IMR-90 (cell line): Measurements from ENCODE around the gene HDDC2. TPM values are rescaled to one million over a fixed set of nuclear protein-coding genes. Genes with fewer than 3 reads are reported as not detected.

Experiments
- ATAC-seq: fragments of 200-7000 bp; cut with Tn5 transposase; 2 replicates; pipeline ENCODE4 v1.9.1; 2020; ENCODE audit warnings: low read depth, mild to moderate bottlenecking, moderate library complexity
- BruUV-seq: library from RNA; stranded (reverse); fragments of 400-500 nt; replicated peaks from 2 replicates; lab custom pipeline; 2021; lab: Mats Ljungman, UMichigan
- CTCF ChIA-PET: fragments of 300-600 bp; formaldehyde crosslinking; extraction: SDS; loops from one replicate; lab custom pipeline; 2021; ENCODE audit warnings: antibody characterized with exemption; lab: Yijun Ruan, JAX
- POLR2A ChIA-PET: fragments of 300-600 bp; sonication (Branson Sonifier 250); formaldehyde crosslinking; loops from one replicate; lab custom pipeline; 2022; ENCODE audit warnings: antibody characterized with exemption; ENCODE audit not compliant: unreplicated experiment; lab: Charles Lee
- DNase-seq: peaks from one replicate; pipeline ENCODE4 v3.0.0; 2013
- H2AFZ ChIP-seq: replicated peaks from 2 replicates; pipeline ENCODE3; 2013; ENCODE audit warnings: low read length, mild to moderate bottlenecking; ENCODE audit not compliant: poor library complexity
- H2AK5ac ChIP-seq: 2 replicates; pipeline ENCODE4 v1.6.1; 2013; ENCODE audit warnings: low read depth, low read length, inconsistent platforms
- H2AK9ac ChIP-seq: replicated peaks from 2 replicates; pipeline ENCODE3; 2013; ENCODE audit warnings: mild to moderate bottlenecking, low read depth, low read length, moderate library complexity; ENCODE audit not compliant: poor library complexity
- H2BK120ac ChIP-seq: 2 replicates; pipeline ENCODE4 v1.6.1; 2013; ENCODE audit warnings: low read depth, low read length, inconsistent platforms
- H2BK15ac ChIP-seq: 3 replicates; pipeline ENCODE4 v1.6.1; 2013; ENCODE audit warnings: low read depth, low read length, inconsistent platforms
- H2BK20ac ChIP-seq: 2 replicates; pipeline ENCODE4 v1.6.1; 2013; ENCODE audit warnings: low read depth, mild to moderate bottlenecking, inconsistent platforms, low read length, moderate library complexity
- H2BK5ac ChIP-seq: 2 replicates; pipeline ENCODE4 v1.6.1; 2013; ENCODE audit warnings: mild to moderate bottlenecking, low read depth, low read length, inconsistent platforms; ENCODE audit not compliant: poor library complexity, severe bottlenecking
- H3K14ac ChIP-seq: replicated peaks from 2 replicates; pipeline ENCODE4 v1.6.1; 2013; ENCODE audit warnings: low read depth, low read length, inconsistent platforms
- H3K18ac ChIP-seq: 2 replicates; pipeline ENCODE4 v1.6.1; 2013; ENCODE audit warnings: low read depth, low read length, control low read depth
- H3K23ac ChIP-seq: 2 replicates; pipeline ENCODE4 v1.6.1; 2013; ENCODE audit warnings: low read depth, low read length, inconsistent platforms
- H3K27ac ChIP-seq: 2 replicates; pipeline ENCODE4 v1.5.1; 2013; ENCODE audit warnings: mild to moderate bottlenecking, control low read depth, low read length; ENCODE audit not compliant: insufficient read depth
- H3K27me3 ChIP-seq: 2 replicates; pipeline ENCODE4 v1.6.1; 2013; ENCODE audit warnings: low read length; ENCODE audit not compliant: control insufficient read depth, insufficient read depth
- H3K36me3 ChIP-seq: 2 replicates; pipeline ENCODE4 v1.6.1; 2013; ENCODE audit warnings: low read length, mixed read lengths; ENCODE audit not compliant: control insufficient read depth, insufficient read depth
- H3K4ac ChIP-seq: 2 replicates; pipeline ENCODE4 v1.6.1; 2013; ENCODE audit warnings: low read depth, low read length, inconsistent platforms
- H3K4me1 ChIP-seq: 2 replicates; pipeline ENCODE4 v1.6.1; 2013; ENCODE audit warnings: low read length, mixed read lengths; ENCODE audit not compliant: control insufficient read depth, insufficient read depth
- H3K4me2 ChIP-seq: 2 replicates; pipeline ENCODE4 v1.6.1; 2013; ENCODE audit warnings: low read depth, mild to moderate bottlenecking, control low read depth, low read length, moderate library complexity
- H3K4me3 ChIP-seq: 2 replicates; pipeline ENCODE4 v1.5.1; 2013; ENCODE audit warnings: low read depth, mild to moderate bottlenecking, control low read depth, low read length, moderate library complexity; ENCODE audit not compliant: insufficient read depth
- H3K56ac ChIP-seq: 2 replicates; pipeline ENCODE4 v1.6.1; 2013; ENCODE audit warnings: low read length, inconsistent platforms; ENCODE audit not compliant: insufficient read depth; ENCODE audit errors: extremely low read depth
- H3K79me1 ChIP-seq, 2 experiments: 2 replicates each; pipeline ENCODE4 v1.6.1; 2013; ENCODE audit warnings: low read length in 2 of 2, inconsistent platforms in 1 of 2, low read depth in 1 of 2
- H3K9ac ChIP-seq: 2 replicates; pipeline ENCODE4 v1.6.1; 2013; ENCODE audit warnings: low read depth, low read length, control low read depth
- H3K9me1 ChIP-seq: 2 replicates; pipeline ENCODE4 v1.6.1; 2013; ENCODE audit warnings: low read length, inconsistent platforms; ENCODE audit not compliant: insufficient read depth
- H3K9me3 ChIP-seq: 2 replicates; pipeline ENCODE4 v1.6.1; 2013; ENCODE audit warnings: low read length; ENCODE audit not compliant: control insufficient read depth, insufficient read depth
- H4K20me1 ChIP-seq: 2 replicates; pipeline ENCODE4 v1.6.1; 2013; ENCODE audit warnings: low read length, inconsistent platforms; ENCODE audit not compliant: insufficient read depth
- H4K5ac ChIP-seq: 2 replicates; pipeline ENCODE4 v1.6.1; 2013; ENCODE audit warnings: mild to moderate bottlenecking, low read depth, low read length, control low read depth
- H4K8ac ChIP-seq, 2 experiments: 2 replicates each; pipeline ENCODE4 v1.6.1; 2013; ENCODE audit warnings: low read depth in 2 of 2, low read length in 2 of 2, control low read depth in 1 of 2, inconsistent platforms in 1 of 2
- H4K91ac ChIP-seq: 2 replicates; pipeline ENCODE4 v1.6.1; 2013; ENCODE audit warnings: low read depth, low read length, inconsistent platforms; ENCODE audit not compliant: insufficient read depth
- BHLHE40 ChIP-seq: fragments of 150-350 bp; IDR thresholded peaks from 2 replicates; pipeline ENCODE4 v1.6.1; 2016; ENCODE audit warnings: mild to moderate bottlenecking, low read depth, low read length
- CEBPB ChIP-seq: IDR thresholded peaks from 2 replicates; pipeline ENCODE4 v1.6.1; 2012; ENCODE audit warnings: low read depth, low read length, improper control_type of control experiment
- CHD1 ChIP-seq: IDR thresholded peaks from 2 replicates; pipeline ENCODE4 v1.6.1; 2012; ENCODE audit warnings: low read depth, low read length, improper control_type of control experiment
- CTCF ChIP-seq: conservative IDR thresholded peaks from 2 replicates; pipeline ENCODE4 v1.5.1; 2012; ENCODE audit warnings: mild to moderate bottlenecking, low read depth, low read length, improper control_type of control experiment
- ELK1 ChIP-seq: fragments of 150-350 bp; IDR thresholded peaks from 2 replicates; pipeline ENCODE4 v1.6.1; 2016; ENCODE audit warnings: low read depth, mild to moderate bottlenecking, low read length, moderate library complexity, borderline replicate concordance
- FOS ChIP-seq: fragments of 150-350 bp; IDR thresholded peaks from 2 replicates; pipeline ENCODE4 v1.6.1; 2016; ENCODE audit warnings: low read depth, low read length
- MAFK ChIP-seq: IDR thresholded peaks from 2 replicates; pipeline ENCODE4 v1.6.1; 2012; ENCODE audit warnings: low read depth, low read length, improper control_type of control experiment
- MAZ ChIP-seq: IDR thresholded peaks from 2 replicates; pipeline ENCODE4 v1.6.1; 2012; ENCODE audit warnings: low read depth, mild to moderate bottlenecking, low read length, improper control_type of control experiment, moderate library complexity, borderline replicate concordance
- MXI1 ChIP-seq: IDR thresholded peaks from 2 replicates; pipeline ENCODE4 v1.6.1; 2012; ENCODE audit warnings: low read depth, mild to moderate bottlenecking, low read length, moderate library complexity, borderline replicate concordance
- NFE2L2 ChIP-seq: fragments of 150-350 bp; IDR thresholded peaks from 2 replicates; pipeline ENCODE4 v1.6.1; 2016; ENCODE audit warnings: low read depth, mild to moderate bottlenecking, low read length
- POLR2A ChIP-seq: IDR thresholded peaks from 2 replicates; pipeline ENCODE4 v1.6.1; 2012; ENCODE audit warnings: mild to moderate bottlenecking, low read depth, low read length
- RAD21 ChIP-seq: IDR thresholded peaks from 2 replicates; pipeline ENCODE4 v1.6.1; 2012; ENCODE audit warnings: low read length, improper control_type of control experiment
- RCOR1 ChIP-seq: IDR thresholded peaks from 2 replicates; pipeline ENCODE4 v1.6.1; 2012; ENCODE audit warnings: mild to moderate bottlenecking, low read length, improper control_type of control experiment; ENCODE audit not compliant: insufficient replicate concordance
- RFX5 ChIP-seq: IDR thresholded peaks from 2 replicates; pipeline ENCODE4 v1.8.0; 2012; ENCODE audit warnings: low read depth, mild to moderate bottlenecking, low read length, moderate library complexity
- SMC3 ChIP-seq: fragments of 150-350 bp; IDR thresholded peaks from 2 replicates; pipeline ENCODE4 v1.6.1; 2016; ENCODE audit warnings: low read depth, mild to moderate bottlenecking, antibody characterized with exemption, low read length, moderate library complexity
- WGBS, 2 experiments: methylation state at CpG; one replicate each; pipeline versions ENCODE4 v1.1.5 to v1.1.7; 2013; ENCODE audit warnings: missing lambda C conversion rate in 2 of 2; ENCODE audit not compliant: insufficient read length in 1 of 2; ENCODE audit errors: extremely low coverage in 2 of 2; 5-methylcytosine and 5-hydroxymethylcytosine counted together
- dilution Hi-C: fragments of 300-500 bp; cut with HindIII; formaldehyde crosslinking; loops from one replicate; pipeline ENCODE4 v1.14.3; 2018; ENCODE audit warnings: low sequenced_read_pairs; ENCODE audit not compliant: unreplicated experiment
- in situ Hi-C: fragments of 300-500 bp; cut with MboI; formaldehyde crosslinking; loops from 3 replicates; pipeline ENCODE4 v1.14.3; 2019; ENCODE audit warnings: low sequenced_read_pairs, inconsistent platforms, mixed read lengths
- intact Hi-C: fragments of 100-400 bp; cut with micrococcal nuclease; formaldehyde crosslinking; loops from 2 replicates; pipeline ENCODE4 v1.10.0; 2022
- polyA plus RNA-seq, 3 experiments: library from polyadenylated mRNA; depleted of rRNA; stranded (reverse); fragments of >200 nt; gene quantifications; 2 replicates each; pipeline ENCODE4 v1.2.3, GENCODE V29; 2012; ENCODE audit warnings: low replicate concordance in 1 of 3
- total RNA-seq: library from RNA; depleted of rRNA; stranded (reverse); fragments of >200 nt; gene quantifications from 2 replicates; pipeline ENCODE4 v1.2.3, GENCODE V29; 2012
- TF ChIP-seq, protein P1 (sequence below): fragments of 150-350 bp; IDR thresholded peaks from 2 replicates; pipeline ENCODE4 v1.6.1; 2017; ENCODE audit warnings: mild to moderate bottlenecking, antibody characterized with exemption, low read length, low read depth

Gene HDDC2
- total and polyA plus RNA-seq, 2 of the 4 experiments (the other 2 are of a cell fraction), result 40.9 to 68.6 TPM

GRCh38 chr6:125271486-125272159, 30.1 kb downstream of the HDDC2 start:
- TF ChIP-seq FOS, result no peak
- TF ChIP-seq NFE2L2, result no peak
- TF ChIP-seq, protein P1, sequence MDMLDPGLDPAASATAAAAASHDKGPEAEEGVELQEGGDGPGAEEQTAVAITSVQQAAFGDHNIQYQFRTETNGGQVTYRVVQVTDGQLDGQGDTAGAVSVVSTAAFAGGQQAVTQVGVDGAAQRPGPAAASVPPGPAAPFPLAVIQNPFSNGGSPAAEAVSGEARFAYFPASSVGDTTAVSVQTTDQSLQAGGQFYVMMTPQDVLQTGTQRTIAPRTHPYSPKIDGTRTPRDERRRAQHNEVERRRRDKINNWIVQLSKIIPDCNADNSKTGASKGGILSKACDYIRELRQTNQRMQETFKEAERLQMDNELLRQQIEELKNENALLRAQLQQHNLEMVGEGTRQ, result no peak
- TF ChIP-seq RCOR1, result no peak
- TF ChIP-seq RAD21, result no peak
- no peak for TF ChIP-seq CTCF
- TF ChIP-seq SMC3, result no peak
- no peak for TF ChIP-seq CEBPB
- TF ChIP-seq MAFK, result no peak
- no peak for TF ChIP-seq RFX5
- TF ChIP-seq MXI1, result no peak
- no peak for TF ChIP-seq MAZ
- no peak for TF ChIP-seq POLR2A
- TF ChIP-seq CHD1, result no peak
- TF ChIP-seq BHLHE40, result no peak
- TF ChIP-seq ELK1, result no peak
- H2AK5ac ChIP-seq, result no peak overlapping the region
- no peak overlapping the region for H3K27ac ChIP-seq
- no peak overlapping the region for H3K23ac ChIP-seq
- WGBS, 2 experiments, result 100% methylated on average over 4 of the region's 8 CpGs; no CpG with 5 or more reads in 1 of the 2 experiments
- H3K79me1 ChIP-seq, result no peaks in the 10 kb centered on the region
- H3K4me1 ChIP-seq, result no peaks in the 10 kb centered on the region
- H4K5ac ChIP-seq, result no peak overlapping the region
- no TSS peak for BruUV-seq
- DNase-seq (no peak), ATAC-seq (no peak)
- ChIA-PET POLR2A (no interaction called here), CTCF (no interaction called here)
- H3K56ac ChIP-seq, result no peak overlapping the region
- peaks cover 22% of the 10 kb centered on the region for H3K36me3 ChIP-seq
- H4K91ac ChIP-seq, result no peak overlapping the region
- no peak overlapping the region for H2BK120ac ChIP-seq
- no peak overlapping the region for H3K4me3 ChIP-seq
- no peaks in the 10 kb centered on the region for H3K9me1 ChIP-seq
- no peak overlapping the region for H4K8ac ChIP-seq
- H2AK9ac ChIP-seq, result no peak overlapping the region
- H2BK20ac ChIP-seq, result no peak overlapping the region
- no peaks in the 10 kb centered on the region for H3K9me3 ChIP-seq
- intact Hi-C loops (no loop called here), dilution Hi-C loops (no loop called here), in situ Hi-C loops (loop anchor here (10.0 kb wide), 1 partner anchor 397 kb away; no protein-coding TSS in a partner anchor)
- H3K4me2 ChIP-seq, result no peak overlapping the region
- H3K27me3 ChIP-seq, result no peaks in the 10 kb centered on the region
- no peak overlapping the region for H3K4ac ChIP-seq
- H3K18ac ChIP-seq, result no peak overlapping the region
- H2BK15ac ChIP-seq, result no peak overlapping the region
- no peaks in the 10 kb centered on the region for H4K20me1 ChIP-seq
- no peak overlapping the region for H3K9ac ChIP-seq
- H2AFZ ChIP-seq, result no peak overlapping the region
- no peak overlapping the region for H3K14ac ChIP-seq
- no peak overlapping the region for H2BK5ac ChIP-seq
